IPS DF 19.7 (cell line): ENCODE measurements around the gene CTNNA3.

ENCODE experiments used
- DNase-seq: peaks from one replicate; pipeline ENCODE4 v3.0.0-alpha.2; 2013; ENCODE audit warnings: low read depth, low spot score

CTNNA3 gene

GRCh38 chr10:67127441-67127840 lies 568.6 kb downstream of the CTNNA3 start:
- DNase-seq, result no peak

- no peak for DNase-seq
These were observed 576.3 kb downstream of the CTNNA3 start for GRCh38 chr10:67119651-67120050.

- DNase-seq, result no peak
These were observed 580.0 kb downstream of the CTNNA3 start for GRCh38 chr10:67115972-67116371.

GRCh38 chr10:67114945-67115344 lies 581.0 kb downstream of the CTNNA3 start:
- DNase-seq, result no peak

GRCh38 chr10:67112765-67113164 lies 583.2 kb downstream of the CTNNA3 start:
- no peak for DNase-seq

GRCh38 chr10:67110286-67110685 lies 585.7 kb downstream of the CTNNA3 start:
- DNase-seq, result no peak

GRCh38 chr10:67107670-67108069 lies 588.3 kb downstream of the CTNNA3 start:
- DNase-seq, result no peak

- DNase-seq, result no peak
These were observed 595.0 kb downstream of the CTNNA3 start for GRCh38 chr10:67100951-67101350.

- no peak for DNase-seq
These were observed 597.5 kb downstream of the CTNNA3 start for GRCh38 chr10:67098461-67098860.

GRCh38 chr10:67095531-67095930 lies 600.5 kb downstream of the CTNNA3 start:
- no peak for DNase-seq

- DNase-seq, result no peak
These were observed 608.0 kb downstream of the CTNNA3 start for GRCh38 chr10:67088036-67088435.

- no peak for DNase-seq
These were observed 608.9 kb downstream of the CTNNA3 start for GRCh38 chr10:67087135-67087425.

GRCh38 chr10:67086327-67087134 lies 609.5 kb downstream of the CTNNA3 start:
- no peak for DNase-seq

GRCh38 chr10:67079126-67079525 lies 616.9 kb downstream of the CTNNA3 start:
- no peak for DNase-seq

GRCh38 chr10:67077376-67077775 lies 618.6 kb downstream of the CTNNA3 start:
- DNase-seq, result no peak

GRCh38 chr10:67076144-67076543 lies 619.9 kb downstream of the CTNNA3 start:
- DNase-seq, result no peak

- DNase-seq, result no peak
These were observed 620.5 kb downstream of the CTNNA3 start for GRCh38 chr10:67075491-67075971.

GRCh38 chr10:67072654-67073053 lies 623.3 kb downstream of the CTNNA3 start:
- no peak for DNase-seq

- DNase-seq, result no peak
These were observed 645.6 kb downstream of the CTNNA3 start for GRCh38 chr10:67050415-67050814.

GRCh38 chr10:67049988-67050387 lies 646.0 kb downstream of the CTNNA3 start:
- DNase-seq, result no peak

GRCh38 chr10:67046507-67046906 lies 649.5 kb downstream of the CTNNA3 start:
- DNase-seq, result no peak

GRCh38 chr10:67045404-67045803 lies 650.6 kb downstream of the CTNNA3 start:
- no peak for DNase-seq

GRCh38 chr10:67043041-67043440 lies 653.0 kb downstream of the CTNNA3 start:
- no peak for DNase-seq

GRCh38 chr10:67036808-67037207 lies 659.2 kb downstream of the CTNNA3 start:
- DNase-seq, result no peak
